H9 (cell line): Measurements from ENCODE around the gene SPNS3. TPM values are rescaled to one million over a fixed set of nuclear protein-coding genes. Genes with fewer than 3 reads are reported as not detected.

Experiments used
- DNase-seq: peaks from one replicate; pipeline ENCODE4 v3.0.0-alpha.2; 2017
- H2AFZ ChIP-seq: one replicate; pipeline ENCODE4 v1.6.1; 2013; ENCODE audit warnings: mild to moderate bottlenecking, low read length, control low read depth, moderate library complexity
- H2AK5ac ChIP-seq: 2 replicates; pipeline ENCODE4 v1.6.1; 2013; ENCODE audit warnings: low read length, control low read depth, mixed read lengths; ENCODE audit not compliant: insufficient read length
- H2BK120ac ChIP-seq: one replicate; pipeline ENCODE4 v1.6.1; 2013; ENCODE audit warnings: low read depth, mild to moderate bottlenecking, low read length, control low read depth, inconsistent platforms; ENCODE audit not compliant: poor library complexity, severe bottlenecking
- H2BK12ac ChIP-seq: 2 replicates; pipeline ENCODE4 v1.6.1; 2013; ENCODE audit warnings: low read length, control low read depth, mixed read lengths, low read depth; ENCODE audit not compliant: insufficient read length
- H2BK15ac ChIP-seq: 2 replicates; pipeline ENCODE4 v1.6.1; 2013; ENCODE audit warnings: low read depth, low read length, control low read depth
- H2BK20ac ChIP-seq: one replicate; pipeline ENCODE4 v1.6.1; 2013; ENCODE audit warnings: low read depth, mild to moderate bottlenecking, low read length, control low read depth, inconsistent platforms; ENCODE audit not compliant: poor library complexity, severe bottlenecking
- H2BK5ac ChIP-seq: 2 replicates; pipeline ENCODE4 v1.6.1; 2013; ENCODE audit warnings: low read length, control low read depth, mixed read lengths; ENCODE audit not compliant: insufficient read length
- H3K14ac ChIP-seq: 2 replicates; pipeline ENCODE4 v1.6.1; 2013; ENCODE audit warnings: low read length, control low read depth; ENCODE audit not compliant: insufficient read depth
- H3K18ac ChIP-seq: 2 replicates; pipeline ENCODE4 v1.6.1; 2013; ENCODE audit warnings: low read depth, mild to moderate bottlenecking, mixed read lengths, low read length, control low read depth; ENCODE audit not compliant: insufficient read length
- H3K23ac ChIP-seq: 2 replicates; pipeline ENCODE4 v1.6.1; 2013; ENCODE audit warnings: low read length, control low read depth, mixed read lengths, low read depth; ENCODE audit not compliant: insufficient read length
- H3K23me2 ChIP-seq: 2 replicates; pipeline ENCODE4 v1.6.1; 2013; ENCODE audit warnings: low read depth, mild to moderate bottlenecking, mixed read lengths, low read length, control low read depth; ENCODE audit not compliant: insufficient read length, poor library complexity, severe bottlenecking
- H3K27ac ChIP-seq: 2 replicates; pipeline ENCODE4 v1.5.1; 2013; ENCODE audit warnings: low read length, control low read depth, mixed read lengths, low read depth; ENCODE audit not compliant: insufficient read length
- H3K27me3 ChIP-seq: 2 replicates; pipeline ENCODE4 v1.6.1; 2013; ENCODE audit warnings: low read length, control low read depth, inconsistent platforms; ENCODE audit not compliant: insufficient read depth
- H3K4ac ChIP-seq: 2 replicates; pipeline ENCODE4 v1.6.1; 2013; ENCODE audit warnings: low read depth, mild to moderate bottlenecking, control low read depth, inconsistent platforms, low read length, moderate library complexity
- H3K4me1 ChIP-seq: 2 replicates; pipeline ENCODE4 v1.6.1; 2013; ENCODE audit warnings: low read length, control low read depth, inconsistent platforms; ENCODE audit not compliant: insufficient read depth
- H3K4me2 ChIP-seq: 2 replicates; pipeline ENCODE4 v1.6.1; 2013; ENCODE audit warnings: low read length, control low read depth, mixed read lengths; ENCODE audit not compliant: insufficient read length, insufficient read depth
- H3K56ac ChIP-seq: 2 replicates; pipeline ENCODE4 v1.6.1; 2013; ENCODE audit warnings: low read depth, mild to moderate bottlenecking, mixed read lengths, low read length, control low read depth; ENCODE audit not compliant: insufficient read length
- H3K79me1 ChIP-seq: 2 replicates; pipeline ENCODE4 v1.6.1; 2013; ENCODE audit warnings: low read depth, mild to moderate bottlenecking, moderate library complexity, low read length, control low read depth, inconsistent platforms; ENCODE audit not compliant: insufficient read depth, poor library complexity, severe bottlenecking
- H3K79me2 ChIP-seq: 2 replicates; pipeline ENCODE4 v1.6.1; 2013; ENCODE audit warnings: low read length, control low read depth, inconsistent platforms; ENCODE audit not compliant: insufficient read depth
- H3K9ac ChIP-seq: 2 replicates; pipeline ENCODE4 v1.6.1; 2013; ENCODE audit warnings: low read length, control low read depth, mixed read lengths; ENCODE audit not compliant: insufficient read length; ENCODE audit errors: extremely low read depth
- H3K9me3 ChIP-seq: one replicate; pipeline ENCODE4 v1.6.1; 2013; ENCODE audit warnings: low read depth, low read length, inconsistent platforms; ENCODE audit not compliant: control insufficient read depth
- H3T11ph ChIP-seq: one replicate; pipeline ENCODE4 v1.6.1; 2013; ENCODE audit warnings: mild to moderate bottlenecking, low read length, control low read depth, inconsistent platforms
- H4K20me1 ChIP-seq: one replicate; pipeline ENCODE4 v1.6.1; 2013; ENCODE audit not compliant: control insufficient read depth, insufficient read length, insufficient read depth
- H4K5ac ChIP-seq: 2 replicates; pipeline ENCODE4 v1.6.1; 2013; ENCODE audit warnings: low read depth, mild to moderate bottlenecking, mixed read lengths, low read length, control low read depth; ENCODE audit not compliant: insufficient read length
- H4K8ac ChIP-seq: replicated peaks from 2 replicates; pipeline ENCODE4 v1.6.1; 2013; ENCODE audit warnings: low read length, control low read depth, mixed read lengths, low read depth; ENCODE audit not compliant: insufficient read length
- H4K91ac ChIP-seq: 2 replicates; pipeline ENCODE4 v1.6.1; 2013; ENCODE audit warnings: low read depth, mild to moderate bottlenecking, moderate library complexity, mixed read lengths, low read length, control low read depth; ENCODE audit not compliant: insufficient read length
- H3K27ac Mint-ChIP-seq, 3 experiments: 2 replicates in 2 of 3; 3 replicates in 1 of 3; pipeline ENCODE4 v1.8.0; 2020 to 2021; ENCODE audit warnings: mixed read lengths in 3 of 3, mild to moderate bottlenecking in 1 of 3, moderate library complexity in 1 of 3
- H3K27me3 Mint-ChIP-seq: 2 replicates; pipeline ENCODE4 v1.8.0; 2021; ENCODE audit warnings: low read depth, mild to moderate bottlenecking, moderate library complexity, mixed read lengths
- H3K36me3 Mint-ChIP-seq, 3 experiments: 2 replicates in 2 of 3; 3 replicates in 1 of 3; pipeline ENCODE4 v1.8.0; 2020 to 2021; ENCODE audit warnings: low read depth in 3 of 3, mixed read lengths in 3 of 3; ENCODE audit not compliant: insufficient read depth in 1 of 3
- H3K4me1 Mint-ChIP-seq, 2 experiments: 2 replicates each; pipeline ENCODE4 v1.8.0; 2020; ENCODE audit warnings: mixed read lengths in 2 of 2
- H3K4me3 Mint-ChIP-seq, 2 experiments: 2 replicates in 1 of 2; 3 replicates in 1 of 2; pipeline ENCODE4 v1.8.0; 2020 to 2021; ENCODE audit warnings: mild to moderate bottlenecking in 2 of 2, mixed read lengths in 2 of 2, moderate library complexity in 1 of 2
- H3K9me3 Mint-ChIP-seq, 2 experiments: 2 replicates in 1 of 2; 3 replicates in 1 of 2; pipeline ENCODE4 v1.8.0; 2020; ENCODE audit warnings: mild to moderate bottlenecking in 2 of 2, mixed read lengths in 2 of 2, moderate library complexity in 1 of 2
- CTCF ChIP-seq: fragments of 200-600 bp; sonication (generic); conservative IDR thresholded peaks from 3 replicates; pipeline ENCODE4 v1.8.0; 2021; ENCODE audit warnings: antibody characterized with exemption, mild to moderate bottlenecking
- WGBS: extraction: QIAGEN DNeasy Blood & Tissue Kit; methylation state at CpG from one replicate; pipeline ENCODE4 v1.1.7; 2013; ENCODE audit warnings: missing lambda C conversion rate, low lambda C conversion rate, mixed read lengths; ENCODE audit not compliant: insufficient read length; ENCODE audit errors: extremely low coverage; 5-methylcytosine and 5-hydroxymethylcytosine counted together
- total RNA-seq: library from RNA; stranded (reverse); gene quantifications from 2 replicates; pipeline ENCODE4 v1.2.1, GENCODE V29; 2021

SPNS3 gene
- total RNA-seq, 1 experiment from 2014 or later = not detected

- WGBS = no CpG with 5 or more reads among the region's 11 CpGs
- Mint-ChIP-seq H3K4me3 (no peak overlapping the region), H3K9me3 (no peaks in the 10 kb centered on the region), H3K36me3 (no peaks in the 10 kb centered on the region), H3K27ac (no peak overlapping the region), H3K4me1 (peaks cover 0 to 3% of the 10 kb centered on the region in 2 experiments; a peak in 1 of 4 replicates), H3K27me3 (peaks cover 17% of the 10 kb centered on the region)
- Histone ChIP-seq H3K9ac (no peak overlapping the region), H3T11ph (no peak overlapping the region), H3K27me3 (no peaks in the 10 kb centered on the region), H2AFZ (no peak overlapping the region), H3K9me3 (no peaks in the 10 kb centered on the region), H2BK12ac (no peak overlapping the region), H3K56ac (no peak overlapping the region), H3K79me2 (no peaks in the 10 kb centered on the region), H2BK20ac (no peak overlapping the region), H4K91ac (no peak overlapping the region), H3K4ac (no peak overlapping the region), H4K20me1 (no peaks in the 10 kb centered on the region), H3K27ac (no peak overlapping the region), H3K4me2 (no peak overlapping the region), H2BK15ac (no peak overlapping the region), H4K5ac (no peak overlapping the region), H3K14ac (no peak overlapping the region), H3K18ac (no peak overlapping the region), H2BK5ac (no peak overlapping the region), H2BK120ac (no peak overlapping the region), H3K23ac (no peak overlapping the region), H3K4me1 (no peaks in the 10 kb centered on the region), H3K23me2 (no peaks in the 10 kb centered on the region), H2AK5ac (no peak overlapping the region), H3K79me1 (no peaks in the 10 kb centered on the region), H4K8ac (no peak overlapping the region)
- DNase-seq = no peak
- TF ChIP-seq CTCF = no peak
Observed at GRCh38 chr17:4448197-4448980, 14.6 kb downstream of the SPNS3 start.
